MCF 10A (cell line): ENCODE measurements around the gene GPR26. TPM values are rescaled to one million over a fixed set of nuclear protein-coding genes. Genes with fewer than 3 reads are reported as not detected.

ENCODE experiments used
- BruUV-seq: library from RNA; stranded (reverse); fragments of 400-500 nt; replicated peaks from 2 replicates; lab custom pipeline; 2021; lab: Mats Ljungman, UMichigan
- CTCF ChIA-PET: fragments of 300-600 bp; sonication (Branson Sonifier 250); formaldehyde crosslinking; extraction: SDS; loops from one replicate; lab custom pipeline; 2021; ENCODE audit warnings: antibody characterized with exemption, inconsistent platforms; lab: Yijun Ruan, JAX
- POLR2A ChIA-PET: fragments of 300-600, 350-650 bp; sonication (Branson Sonifier 250); formaldehyde crosslinking; extraction: SDS; loops from one replicate; lab custom pipeline; 2020; ENCODE audit warnings: antibody characterized with exemption, inconsistent platforms; lab: Yijun Ruan, JAX
- DNase-seq: peaks from one replicate; pipeline ENCODE4 v3.0.0-alpha.2; 2018; ENCODE audit not compliant: unreplicated experiment
- H3K27ac Mint-ChIP-seq: one replicate; pipeline ENCODE4 v1.8.0; 2022; ENCODE audit warnings: mild to moderate bottlenecking, low read depth, mixed read lengths; ENCODE audit not compliant: unreplicated experiment
- H3K27me3 Mint-ChIP-seq: one replicate; pipeline ENCODE4 v1.8.0; 2022; ENCODE audit warnings: mixed read lengths; ENCODE audit not compliant: insufficient read depth, unreplicated experiment
- H3K36me3 Mint-ChIP-seq: one replicate; pipeline ENCODE4 v1.8.0; 2022; ENCODE audit warnings: mild to moderate bottlenecking, moderate library complexity, mixed read lengths; ENCODE audit not compliant: insufficient read depth, unreplicated experiment
- H3K4me1 Mint-ChIP-seq: one replicate; pipeline ENCODE4 v1.8.0; 2022; ENCODE audit warnings: mixed read lengths; ENCODE audit not compliant: insufficient read depth, unreplicated experiment
- H3K4me3 Mint-ChIP-seq: one replicate; pipeline ENCODE4 v1.8.0; 2022; ENCODE audit warnings: mild to moderate bottlenecking, moderate library complexity, mixed read lengths; ENCODE audit not compliant: unreplicated experiment
- H3K9me3 Mint-ChIP-seq: one replicate; pipeline ENCODE4 v1.8.0; 2022; ENCODE audit warnings: mixed read lengths; ENCODE audit not compliant: unreplicated experiment
- CTCF ChIP-seq: fragments of 200-600 bp; IDR thresholded peaks from one replicate; pipeline ENCODE4 v1.8.0; 2022; ENCODE audit warnings: antibody characterized with exemption, mild to moderate bottlenecking; ENCODE audit not compliant: unreplicated experiment
- intact Hi-C: fragments of 100-400 bp; cut with micrococcal nuclease; formaldehyde crosslinking; loops from 2 replicates; pipeline ENCODE4 v1.14.1; 2022
- total RNA-seq: library from RNA; stranded (reverse); gene quantifications from 2 replicates; pipeline ENCODE4 v1.2.3, GENCODE V29; 2022

GPR26 gene
- total RNA-seq, 1 experiment from 2014 or later, result not detected

- DNase-seq, result no peak
- Mint-ChIP-seq H3K4me1 (no peaks in the 10 kb centered on the region), H3K27ac (no peak overlapping the region), H3K27me3 (peaks cover 51% of the 10 kb centered on the region), H3K36me3 (no peaks in the 10 kb centered on the region), H3K4me3 (no peak overlapping the region), H3K9me3 (no peaks in the 10 kb centered on the region)
- CTCF ChIA-PET, result no interaction called here
- TF ChIP-seq CTCF, result no peak
- intact Hi-C loops, result no loop called here
- BruUV-seq, result no TSS peak
- POLR2A ChIA-PET, result no interaction called here
These were observed 31.0 kb upstream of the GPR26 start for GRCh38 chr10:123635131-123635530.

GRCh38 chr10:123635745-123636144 lies 30.4 kb upstream of the GPR26 start:
- no peak for TF ChIP-seq CTCF
- DNase-seq, result peak; percentile 15
- H3K27ac Mint-ChIP-seq, result no peak overlapping the region
- H3K4me1 Mint-ChIP-seq, result no peaks in the 10 kb centered on the region
- H3K27me3 Mint-ChIP-seq, result peaks cover 57% of the 10 kb centered on the region
- ChIA-PET CTCF (no interaction called here), POLR2A (no interaction called here)
- no peaks in the 10 kb centered on the region for H3K36me3 Mint-ChIP-seq
- intact Hi-C loops, result no loop called here
- no peaks in the 10 kb centered on the region for H3K9me3 Mint-ChIP-seq
- no TSS peak for BruUV-seq
- no peak overlapping the region for H3K4me3 Mint-ChIP-seq

GRCh38 chr10:123636598-123637325 lies 29.4 kb upstream of the GPR26 start:
- POLR2A ChIA-PET, result no interaction called here
- DNase-seq, result peak; percentile 17
- CTCF ChIA-PET, result interaction anchor here (0.6 kb wide), 1 partner anchor 212 kb away, joined by 4 read pairs; no protein-coding TSS in a partner anchor
- no peaks in the 10 kb centered on the region for H3K4me1 Mint-ChIP-seq
- BruUV-seq, result no TSS peak
- H3K9me3 Mint-ChIP-seq, result no peaks in the 10 kb centered on the region
- no peak overlapping the region for H3K27ac Mint-ChIP-seq
- no peak for TF ChIP-seq CTCF
- H3K36me3 Mint-ChIP-seq, result no peaks in the 10 kb centered on the region
- H3K4me3 Mint-ChIP-seq, result no peak overlapping the region
- peaks cover 54% of the 10 kb centered on the region for H3K27me3 Mint-ChIP-seq
- intact Hi-C loops, result no loop called here

GRCh38 chr10:123637326-123637880 lies 28.8 kb upstream of the GPR26 start:
- no peaks in the 10 kb centered on the region for H3K9me3 Mint-ChIP-seq
- H3K27me3 Mint-ChIP-seq, result peaks cover 54% of the 10 kb centered on the region
- BruUV-seq, result no TSS peak
- H3K36me3 Mint-ChIP-seq, result no peaks in the 10 kb centered on the region
- DNase-seq, result peak; percentile 6
- TF ChIP-seq CTCF, result no peak
- CTCF ChIA-PET, result interaction anchor here (0.6 kb wide), 1 partner anchor 212 kb away, joined by 4 read pairs; no protein-coding TSS in a partner anchor
- POLR2A ChIA-PET, result no interaction called here
- no peak overlapping the region for H3K4me3 Mint-ChIP-seq
- no peaks in the 10 kb centered on the region for H3K4me1 Mint-ChIP-seq
- no peak overlapping the region for H3K27ac Mint-ChIP-seq
- intact Hi-C loops, result no loop called here
